ENCODE measurements around the gene HES5. TPM values are rescaled to one million over a fixed set of nuclear protein-coding genes. Genes with fewer than 3 reads are reported as not detected.

HES5 gene
- total RNA-seq, 6 experiments from 2014 or later, result 0.18 to 0.25 TPM; not detected in 4

DNA sequence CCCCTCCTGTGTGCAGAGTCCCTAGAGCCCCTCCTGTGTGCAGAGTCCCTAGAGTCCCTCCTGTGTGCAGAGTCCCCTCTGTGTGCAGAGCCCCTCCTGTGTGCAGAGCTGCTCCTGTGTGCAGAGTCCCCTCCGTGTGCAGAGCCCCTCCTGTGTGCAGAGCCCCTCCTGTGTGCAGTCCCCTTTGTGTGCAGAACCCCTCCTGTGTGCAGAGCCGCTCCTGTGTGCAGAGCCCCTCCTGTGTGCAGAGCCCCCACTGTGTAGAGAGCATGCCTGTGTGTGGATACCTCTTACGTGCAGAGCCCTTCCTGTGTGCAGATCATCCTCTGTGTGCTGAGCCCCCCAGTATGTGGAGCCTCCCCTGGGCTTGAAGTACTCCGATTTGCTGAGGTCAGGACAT lies 8.3 kb upstream of the HES5 start:
- no peaks in the 10 kb centered on the region for H3K9me3 ChIP-seq
- no peaks in the 10 kb centered on the region for H3K27me3 ChIP-seq
- no peak overlapping the region for H3K4me3 ChIP-seq
- no peaks in the 10 kb centered on the region for H3K4me1 ChIP-seq
- H3K27ac ChIP-seq, result no peak overlapping the region
- no peaks in the 10 kb centered on the region for H3K36me3 ChIP-seq
- 83% methylated on average over 1 of the region's 4 CpGs for WGBS (ENCODE audit: insufficient coverage, low coverage, low lambda C conversion rate, missing lambda C conversion rate)
- TF ChIP-seq, protein P1, sequence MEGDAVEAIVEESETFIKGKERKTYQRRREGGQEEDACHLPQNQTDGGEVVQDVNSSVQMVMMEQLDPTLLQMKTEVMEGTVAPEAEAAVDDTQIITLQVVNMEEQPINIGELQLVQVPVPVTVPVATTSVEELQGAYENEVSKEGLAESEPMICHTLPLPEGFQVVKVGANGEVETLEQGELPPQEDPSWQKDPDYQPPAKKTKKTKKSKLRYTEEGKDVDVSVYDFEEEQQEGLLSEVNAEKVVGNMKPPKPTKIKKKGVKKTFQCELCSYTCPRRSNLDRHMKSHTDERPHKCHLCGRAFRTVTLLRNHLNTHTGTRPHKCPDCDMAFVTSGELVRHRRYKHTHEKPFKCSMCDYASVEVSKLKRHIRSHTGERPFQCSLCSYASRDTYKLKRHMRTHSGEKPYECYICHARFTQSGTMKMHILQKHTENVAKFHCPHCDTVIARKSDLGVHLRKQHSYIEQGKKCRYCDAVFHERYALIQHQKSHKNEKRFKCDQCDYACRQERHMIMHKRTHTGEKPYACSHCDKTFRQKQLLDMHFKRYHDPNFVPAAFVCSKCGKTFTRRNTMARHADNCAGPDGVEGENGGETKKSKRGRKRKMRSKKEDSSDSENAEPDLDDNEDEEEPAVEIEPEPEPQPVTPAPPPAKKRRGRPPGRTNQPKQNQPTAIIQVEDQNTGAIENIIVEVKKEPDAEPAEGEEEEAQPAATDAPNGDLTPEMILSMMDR (IDR thresholded peaks at IDR 0.05), result no peak
- TF ChIP-seq POLR2A (IDR thresholded peaks at IDR 0.05), result no peak
- DNase-seq, result no peak
- intact Hi-C loops (cut with DNase I), result no loop called here
- ATAC-seq, result no peak

GRCh38 chr1:2537784-2538115 lies 7.7 kb upstream of the HES5 start:
- Histone ChIP-seq H3K27ac (no peak overlapping the region), H3K27me3 (no peaks in the 10 kb centered on the region), H3K36me3 (no peaks in the 10 kb centered on the region), H3K9me3 (no peaks in the 10 kb centered on the region), H3K4me3 (no peak overlapping the region), H3K4me1 (no peaks in the 10 kb centered on the region)
- DNase-seq, result no peak
- TF ChIP-seq, protein P1 (IDR thresholded peaks at IDR 0.05), result no peak
- TF ChIP-seq POLR2A (IDR thresholded peaks at IDR 0.05), result no peak
- no CpG with 5 or more reads among the region's 9 CpGs for WGBS (ENCODE audit: insufficient coverage, low coverage, low lambda C conversion rate, missing lambda C conversion rate)
- no peak for ATAC-seq
- intact Hi-C loops (cut with DNase I), result no loop called here

DNA sequence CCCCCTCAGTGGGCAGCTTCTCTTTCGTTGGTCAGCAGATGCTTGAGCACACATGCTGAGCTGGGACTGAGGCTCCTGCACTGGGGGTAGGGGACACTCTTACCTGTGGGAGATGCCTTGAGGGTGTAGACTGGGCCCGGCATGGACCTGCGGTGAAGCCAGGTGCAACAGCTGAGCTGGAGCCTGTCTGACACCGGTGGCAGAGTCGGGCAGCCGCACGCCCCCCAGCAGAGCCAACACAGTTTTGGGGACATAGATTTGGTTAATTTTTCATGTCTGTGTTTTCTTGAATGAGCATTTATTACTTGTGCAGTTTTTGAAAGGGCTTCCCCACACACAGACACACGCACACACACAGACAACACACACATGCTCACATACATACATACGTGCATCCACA lies 5.9 kb upstream of the HES5 start:
- H3K9me3 ChIP-seq, result no peaks in the 10 kb centered on the region
- ATAC-seq (no peak), DNase-seq (no peak)
- intact Hi-C loops (cut with DNase I), result no loop called here
- TF ChIP-seq, protein P1 (IDR thresholded peaks at IDR 0.05), result no peak
- TF ChIP-seq POLR2A (IDR thresholded peaks at IDR 0.05), result no peak
- H3K36me3 ChIP-seq, result no peaks in the 10 kb centered on the region
- H3K27ac ChIP-seq, result no peak overlapping the region
- H3K27me3 ChIP-seq, result no peaks in the 10 kb centered on the region
- H3K4me1 ChIP-seq, result peaks cover 0 to 4% (median under 1%) of the 10 kb centered on the region in 4 donors
- H3K4me3 ChIP-seq, result no peak overlapping the region
- 90% methylated on average over 5 of the region's 9 CpGs for WGBS (ENCODE audit: insufficient coverage, low coverage, low lambda C conversion rate, missing lambda C conversion rate)

DNA sequence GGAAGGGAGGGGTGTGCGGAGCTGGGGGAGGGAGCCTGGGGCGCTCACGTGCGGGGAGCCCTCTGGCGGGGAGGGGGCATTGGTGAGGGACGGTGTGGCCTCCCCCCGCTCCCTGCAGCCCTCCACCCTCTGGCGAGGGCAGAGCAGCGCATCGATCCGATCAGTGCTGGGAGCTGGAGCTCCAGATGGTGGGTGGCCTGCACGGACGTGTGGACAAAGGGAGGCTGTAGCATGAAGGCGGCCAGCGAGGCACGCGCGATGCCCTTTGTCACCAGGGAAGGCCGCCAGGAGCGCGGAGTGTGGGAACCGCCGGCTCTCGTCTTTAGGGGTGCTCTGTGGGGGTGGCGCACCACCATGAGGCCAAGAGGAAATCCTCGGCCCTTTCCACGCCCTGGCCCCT lies 5.4 kb upstream of the HES5 start:
- intact Hi-C loops (cut with DNase I), result no loop called here
- TF ChIP-seq, protein P1 (IDR thresholded peaks at IDR 0.05), result no peak
- TF ChIP-seq POLR2A (IDR thresholded peaks at IDR 0.05), result no peak
- Histone ChIP-seq H3K4me1 (peaks cover 0 to 9% (median 4%) of the 10 kb centered on the region in 4 donors), H3K4me3 (no peak overlapping the region), H3K36me3 (no peaks in the 10 kb centered on the region), H3K27ac (no peak overlapping the region), H3K27me3 (no peaks in the 10 kb centered on the region), H3K9me3 (no peaks in the 10 kb centered on the region)
- ATAC-seq, result no peak
- WGBS (ENCODE audit: insufficient coverage, low coverage, low lambda C conversion rate, missing lambda C conversion rate), result 33% methylated on average over 6 of the region's 27 CpGs
- DNase-seq, result no peak
